Left colon (tissue), 2 donors: ENCODE results near the gene SLC25A20. TPM values are rescaled to one million over a fixed set of nuclear protein-coding genes. Genes with fewer than 3 reads are reported as not detected.

ENCODE experiments used
- ATAC-seq: fragments of 200-7000 bp; cut with Tn5 transposase; one replicate; pipeline ENCODE4 v1.9.1; 2020; ENCODE audit warnings: mild to moderate bottlenecking, moderate library complexity
- DNase-seq, 2 donors: peaks; one replicate each; pipeline ENCODE4 v3.0.0-alpha.2; 2020
- intact Hi-C, 2 donors: fragments of 100-400 bp; cut with DNase I in 1 of 2; cut with micrococcal nuclease in 1 of 2; formaldehyde crosslinking; loops; one replicate each; pipeline versions ENCODE4 v1.11.2 to v1.14.0; 2022; cut with DNase I, micrococcal nuclease
- long read RNA-seq: library from polyadenylated mRNA; unstranded; transcript quantifications from one replicate; pipeline ENCODE4 v2.0.0, GENCODE V29; 2021
- total RNA-seq, 2 donors: library from RNA; stranded (reverse); fragmentation: NEBNext Ultra II Directional; extraction: Animal tissue kit (Norgen Biotek cat#: 25700); gene quantifications; one replicate each; pipeline ENCODE4 v1.2.1, GENCODE V29; 2021
- donor health status: DM: no; HTN: no; CAD: no.
- donor health status: DM: yes; HTN: yes; CAD: no.

Gene SLC25A20
- 10 to 100 TPM; 43.0 to 56.3 TPM for total RNA-seq
- long read RNA-seq, transcript SLC25A20-201 (9 exons, 1,879 nt): major isoform, 199 of 216 reads
- long read RNA-seq, partial matches to known transcripts: 6 of 216 reads
- long read RNA-seq, other reads (novel, unspliced or antisense): 11 of 216 reads

GRCh38 chr3:48898383-48899234 lies at the start of gene SLC25A20:
SLC25A20 (minus strand) TSS chr3:48898882; CDS start chr3:48898794, 88 bp downstream.
- DNase-seq (peak; percentile 96), ATAC-seq (peak; percentile 95)
- intact Hi-C loops: no loop called here

- intact Hi-C loops: no loop called here
- ATAC-seq (peak; percentile 14), DNase-seq (no peak)
Measured at GRCh38 chr3:48945891-48946549, 47.3 kb upstream of the SLC25A20 start.

- ATAC-seq (no peak), DNase-seq (no peak)
- intact Hi-C loops: no loop called here
Measured at GRCh38 chr3:48945432-48945831, 46.8 kb upstream of the SLC25A20 start.

- intact Hi-C loops: no loop called here
- ATAC-seq (no peak), DNase-seq (no peak)
Measured at GRCh38 chr3:48938689-48939088, 40.0 kb upstream of the SLC25A20 start.

- intact Hi-C loops: no loop called here
- DNase-seq: no peak
- ATAC-seq: no peak
Measured at GRCh38 chr3:48938156-48938555, 39.5 kb upstream of the SLC25A20 start.

GRCh38 chr3:48935530-48935929 lies 36.8 kb upstream of the SLC25A20 start:
- ATAC-seq (no peak), DNase-seq (no peak)
- intact Hi-C loops: no loop called here

- DNase-seq: no peak
- intact Hi-C loops: no loop called here
- ATAC-seq: no peak
Measured at GRCh38 chr3:48934333-48934991, 35.8 kb upstream of the SLC25A20 start.

- ATAC-seq (no peak), DNase-seq (no peak)
- intact Hi-C loops: no loop called here
Measured at GRCh38 chr3:48931944-48932580, 33.4 kb upstream of the SLC25A20 start.

GRCh38 chr3:48930590-48930989 lies 31.9 kb upstream of the SLC25A20 start:
- intact Hi-C loops: no loop called here
- ATAC-seq (no peak), DNase-seq (no peak)

GRCh38 chr3:48929358-48930035 lies 30.8 kb upstream of the SLC25A20 start:
- intact Hi-C loops: no loop called here
- DNase-seq (no peak), ATAC-seq (peak; percentile 22)

- no peak for ATAC-seq
- intact Hi-C loops: no loop called here
- no peak for DNase-seq
Measured at GRCh38 chr3:48928679-48929078, 30.0 kb upstream of the SLC25A20 start.

- DNase-seq (no peak), ATAC-seq (peak; percentile 71)
- intact Hi-C loops: no loop called here
Measured at GRCh38 chr3:48927928-48928327, 29.2 kb upstream of the SLC25A20 start.

- intact Hi-C loops: no loop called here
- ATAC-seq: peak; percentile 56
- DNase-seq: no peak
Measured at GRCh38 chr3:48926425-48927392, 28.0 kb upstream of the SLC25A20 start.

GRCh38 chr3:48919215-48920138 lies 20.8 kb upstream of the SLC25A20 start:
- ATAC-seq (peak; percentile 40), DNase-seq (peak; percentile 32 to 41)
- intact Hi-C loops: no loop called here

- ATAC-seq (peak; percentile 91), DNase-seq (peak; percentile 93 to 94)
- intact Hi-C loops: no loop called here
Measured at GRCh38 chr3:48918388-48919214, 19.9 kb upstream of the SLC25A20 start, which contains the start of gene ARIH2. ARIH2 (plus strand) TSS chr3:48918842; CDS start chr3:48927559, 8,717 bp downstream.
